SIG-M5 treated with dmso at 0.1 percent for 504 hours (cell line): ENCODE results near the gene EDNRA.

Experiments used
- DNase-seq: peaks from one replicate; lab custom pipeline; 2025; ENCODE audit not compliant: unreplicated experiment; lab: John Stamatoyannopoulos, UW

The EDNRA gene

DNA sequence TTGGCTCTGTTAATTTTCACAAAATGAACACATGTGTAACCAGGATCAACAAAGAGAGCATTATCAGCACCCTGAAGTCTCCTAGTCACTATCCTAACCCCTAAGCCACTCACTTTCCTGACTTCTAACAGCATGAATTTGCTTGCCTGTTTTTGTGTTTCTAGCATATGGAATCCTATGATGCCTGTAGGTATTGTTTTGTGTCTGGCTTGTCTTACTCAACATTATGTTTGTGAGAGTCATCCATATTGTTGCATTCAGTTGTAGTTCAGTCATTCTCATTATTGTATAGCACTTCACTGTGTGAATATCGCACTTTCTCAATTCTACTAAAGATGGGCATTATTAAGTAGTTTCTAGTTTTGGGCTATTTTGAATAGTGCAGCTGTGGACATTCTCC lies 15.6 kb downstream of the EDNRA start:
- DNase-seq: no peak

DNA sequence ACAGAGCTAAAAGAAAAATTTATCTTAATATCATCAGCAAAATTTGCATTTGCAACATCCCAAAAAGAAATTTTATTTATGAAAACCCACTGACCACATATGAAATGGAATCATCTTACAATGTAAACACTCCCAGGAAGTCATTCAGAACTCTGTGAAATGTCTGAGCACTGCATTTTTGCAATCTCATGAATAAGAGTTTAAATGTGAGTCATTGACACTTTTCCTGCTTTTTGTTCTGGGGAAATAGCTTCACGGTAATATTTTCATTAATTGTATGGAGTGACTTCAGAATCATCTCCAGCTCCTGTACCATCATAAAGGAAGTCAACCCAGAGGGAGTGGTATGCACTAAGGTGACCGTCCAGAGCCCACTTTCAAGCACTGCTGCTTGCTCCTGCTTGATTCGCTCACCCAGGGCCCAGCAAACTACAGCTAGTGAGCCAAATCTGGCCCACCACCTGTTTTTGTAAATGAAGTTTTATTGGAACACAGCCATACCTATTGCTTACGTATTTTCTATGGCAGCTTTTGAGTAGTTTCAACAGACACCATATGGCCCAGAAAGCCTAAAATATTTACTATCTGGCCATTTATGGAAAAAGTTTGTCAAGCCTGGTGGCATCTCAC lies 17.2 kb downstream of the EDNRA start:
- DNase-seq: no peak

DNA sequence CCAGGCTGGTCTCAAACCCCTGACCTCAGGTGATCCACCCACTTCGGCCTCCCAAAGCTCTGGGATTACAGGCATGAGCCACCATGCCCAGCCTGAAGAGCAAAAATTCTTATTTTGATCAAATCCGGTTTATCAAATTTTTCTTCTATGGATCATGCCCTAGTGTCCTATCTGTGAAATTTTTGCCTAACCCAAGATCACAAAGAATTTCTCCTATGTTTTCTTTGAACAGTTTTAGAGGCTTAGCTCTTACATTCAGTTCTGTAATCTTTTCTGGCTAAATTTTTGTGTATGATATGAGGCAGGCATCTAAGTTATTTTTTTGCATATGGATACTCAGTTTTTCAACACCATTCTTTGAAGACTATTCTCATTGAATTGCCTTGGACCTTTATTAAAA lies 27.4 kb downstream of the EDNRA start:
- no peak for DNase-seq

DNA sequence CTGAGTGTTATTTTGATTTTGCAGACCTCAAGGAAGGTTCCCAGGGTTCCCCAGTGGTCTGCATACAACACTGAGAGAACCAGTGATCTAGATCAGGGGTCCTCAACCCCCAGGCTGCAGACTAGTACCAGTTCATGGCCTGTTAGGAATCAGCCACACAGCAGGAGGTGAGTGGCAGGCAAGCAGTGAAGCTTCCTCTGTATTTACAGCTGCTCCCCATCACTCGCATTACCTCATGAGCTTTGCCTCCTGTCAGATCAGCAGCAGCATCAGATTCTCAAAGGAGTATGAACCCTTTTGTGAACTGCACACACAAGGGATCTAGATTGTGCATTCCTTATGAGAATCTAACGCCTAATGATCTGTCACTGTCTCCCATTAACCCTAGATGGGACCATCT lies 28.5 kb downstream of the EDNRA start:
- DNase-seq: no peak

DNA sequence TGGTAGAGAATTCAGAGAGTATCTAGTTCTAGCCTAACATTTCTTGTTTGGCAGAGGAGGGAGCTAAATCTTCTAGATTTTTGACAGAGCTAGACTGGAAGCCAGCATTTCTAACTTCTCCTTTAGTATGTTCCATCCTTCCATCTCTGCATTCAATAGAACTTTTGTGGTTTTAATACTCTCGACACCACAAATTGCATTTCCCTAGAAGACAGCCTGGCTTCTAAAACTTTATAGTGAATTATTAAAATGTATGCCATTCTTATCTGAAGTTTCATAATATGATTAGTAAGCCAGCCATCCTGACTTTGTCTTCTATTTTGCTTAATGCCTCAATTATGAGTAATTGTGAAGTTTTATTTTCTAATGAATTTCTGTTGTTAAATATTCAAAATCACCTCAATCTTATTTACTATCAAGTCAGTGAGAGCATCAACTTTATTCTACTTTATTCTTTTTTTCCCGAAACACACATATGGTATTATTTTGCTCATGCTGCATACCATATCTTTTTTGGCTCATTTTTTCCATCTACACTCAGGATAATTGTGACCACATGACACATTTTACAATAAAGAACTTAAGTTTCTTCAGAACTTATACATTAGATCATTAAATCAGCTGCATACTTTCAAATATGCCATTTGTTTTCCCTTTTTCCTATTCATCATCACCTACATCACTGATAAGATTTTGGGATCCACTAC lies 30.2 kb downstream of the EDNRA start:
- DNase-seq: no peak

DNA sequence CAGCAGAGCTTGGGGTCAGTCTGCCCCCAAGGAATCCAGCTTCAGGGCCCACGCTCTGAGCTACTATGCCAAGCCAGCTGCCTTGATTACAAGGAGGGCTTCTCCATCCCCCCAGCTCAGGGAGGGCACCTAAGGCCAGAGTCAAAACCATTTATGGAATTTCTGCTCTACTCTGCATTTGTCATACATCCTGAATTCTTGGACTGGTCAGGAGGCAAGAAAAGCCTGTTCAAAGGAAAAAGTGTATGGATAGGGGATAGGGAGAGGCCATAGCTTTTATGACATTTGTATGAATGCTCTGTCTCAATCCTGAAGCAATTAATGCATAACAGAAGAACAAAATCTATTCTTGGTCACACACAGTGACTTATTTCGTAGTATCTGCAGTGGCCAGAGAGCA lies 32.2 kb downstream of the EDNRA start:
- DNase-seq: no peak

DNA sequence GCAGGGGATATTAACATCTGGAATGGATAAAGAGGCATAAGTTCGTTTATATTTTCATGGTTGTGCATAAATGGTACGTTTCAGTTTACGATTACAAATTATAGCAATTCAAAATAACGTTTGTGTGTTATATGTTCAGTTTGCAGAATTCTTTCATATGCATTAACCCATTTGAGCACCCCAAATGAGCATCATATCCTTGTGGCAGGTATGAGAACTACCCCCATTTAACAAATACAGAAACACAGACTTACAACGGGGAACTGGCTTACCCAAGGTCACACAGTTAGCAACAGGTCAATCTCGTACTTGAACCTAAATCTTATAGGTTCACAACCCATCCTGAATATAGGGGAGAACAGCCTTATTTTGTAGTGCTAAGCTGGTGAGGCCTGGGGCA lies 33.1 kb downstream of the EDNRA start:
- DNase-seq: no peak

DNA sequence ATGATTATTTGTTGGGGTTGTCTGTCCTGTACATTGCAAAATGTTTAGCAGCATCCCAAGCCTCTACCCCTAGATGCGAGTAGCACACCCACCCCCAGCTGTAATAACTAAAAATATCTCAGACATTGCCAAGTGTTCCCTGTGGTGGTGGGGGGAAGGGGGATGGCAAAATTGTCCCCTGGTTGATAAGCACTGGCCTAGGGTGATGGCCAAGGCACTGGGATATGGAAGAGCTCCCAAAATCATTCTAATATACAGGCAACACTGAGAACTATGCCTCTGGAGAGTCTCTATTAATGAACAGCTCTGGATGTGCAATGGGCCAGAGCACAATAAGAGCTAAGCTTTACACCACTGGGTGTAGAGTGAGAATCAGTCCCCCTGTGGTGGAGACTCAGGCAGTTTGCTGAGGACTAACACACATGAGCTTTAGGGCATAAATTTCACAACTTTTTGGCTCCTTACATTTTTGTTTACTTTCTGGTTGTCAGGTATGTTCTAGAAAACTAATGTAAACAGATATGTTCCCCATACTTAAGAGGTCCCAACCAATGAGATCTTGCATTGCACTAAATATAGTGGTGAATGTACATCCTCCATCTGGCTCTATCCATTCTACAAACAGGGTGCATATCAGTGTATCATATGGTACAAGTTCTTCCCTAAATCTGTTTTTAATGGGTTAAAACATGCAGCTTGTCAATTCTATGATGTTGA lies 34.5 kb downstream of the EDNRA start:
- no peak for DNase-seq

DNA sequence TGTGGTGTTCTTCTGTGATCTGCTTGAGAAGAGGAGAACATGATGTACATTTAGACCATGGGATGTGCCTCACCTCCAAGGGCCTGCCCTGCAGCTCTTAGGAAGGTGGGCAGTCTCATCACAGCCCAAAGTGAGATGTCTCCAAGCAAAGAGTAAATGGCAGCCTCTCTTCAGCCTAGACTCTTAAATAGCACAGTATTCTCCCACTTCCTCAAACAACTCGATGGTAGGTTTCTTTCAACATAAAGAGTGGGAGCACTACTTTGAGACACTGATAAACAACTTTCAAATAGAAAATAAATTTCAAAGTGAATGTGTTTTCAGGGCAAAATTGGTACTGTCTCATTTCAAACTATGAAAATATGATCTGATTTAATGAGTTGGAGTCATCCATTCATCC lies 35.2 kb downstream of the EDNRA start:
- DNase-seq: peak; percentile 14

DNA sequence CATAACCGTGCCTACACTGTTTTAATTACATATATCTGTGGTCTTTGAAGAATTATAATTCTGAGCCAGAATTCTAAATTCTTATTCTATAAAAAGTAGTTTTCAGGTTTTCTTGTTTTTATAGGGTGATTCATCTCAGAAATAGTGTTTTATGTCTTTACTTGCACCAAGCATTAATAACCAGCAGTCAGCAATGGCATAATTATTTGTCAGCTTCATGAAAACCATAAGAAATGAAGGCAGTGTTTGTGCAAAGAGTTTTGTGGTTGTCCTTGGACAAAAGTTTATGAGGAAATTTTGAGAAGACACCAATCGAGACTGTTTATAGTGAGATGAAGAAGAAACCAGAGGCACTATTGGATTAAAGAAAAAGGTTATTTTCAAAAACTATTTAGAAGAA lies 37.2 kb downstream of the EDNRA start:
- DNase-seq: no peak

DNA sequence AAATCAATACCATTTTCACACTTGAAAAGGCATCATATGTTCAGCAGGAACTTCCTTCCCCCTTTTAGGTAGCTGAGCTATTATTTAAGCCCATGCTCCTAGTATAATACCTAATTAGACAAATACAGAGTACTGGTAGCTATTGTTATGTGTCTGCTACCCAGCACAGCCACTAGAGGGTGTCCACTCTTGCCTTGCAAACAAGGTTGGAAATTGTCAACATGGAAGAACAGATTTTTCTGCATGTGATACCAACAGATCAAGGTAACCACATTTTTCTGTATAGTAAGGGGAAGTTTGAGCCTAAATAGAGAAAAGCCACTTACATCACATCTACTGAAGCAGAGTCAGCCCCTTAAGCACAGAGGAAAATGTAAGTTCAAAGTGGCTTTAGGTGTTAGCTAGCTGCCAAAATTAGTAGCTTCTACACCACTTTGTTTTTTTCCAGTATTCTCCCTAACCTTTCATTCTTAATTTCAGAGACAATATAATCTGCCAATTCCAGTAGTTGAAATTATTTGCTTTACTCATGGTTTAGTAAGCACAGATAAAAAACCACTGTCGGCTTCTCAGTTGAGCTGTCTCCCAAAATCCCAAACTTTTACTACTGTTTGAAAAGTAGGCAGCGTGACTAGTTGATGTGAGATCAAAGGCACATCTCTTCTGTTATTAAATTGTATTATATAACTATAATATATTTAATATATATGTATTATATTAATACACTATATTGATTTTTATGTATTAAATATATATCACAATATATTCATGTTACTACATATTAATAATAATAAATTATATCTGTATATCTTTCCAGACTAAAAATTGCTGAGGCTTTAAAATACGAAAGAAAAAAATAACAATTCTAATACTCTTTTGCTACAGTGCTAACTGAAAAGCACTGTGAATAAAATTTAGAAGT lies 38.2 kb downstream of the EDNRA start:
- peak; percentile 58 for DNase-seq

DNA sequence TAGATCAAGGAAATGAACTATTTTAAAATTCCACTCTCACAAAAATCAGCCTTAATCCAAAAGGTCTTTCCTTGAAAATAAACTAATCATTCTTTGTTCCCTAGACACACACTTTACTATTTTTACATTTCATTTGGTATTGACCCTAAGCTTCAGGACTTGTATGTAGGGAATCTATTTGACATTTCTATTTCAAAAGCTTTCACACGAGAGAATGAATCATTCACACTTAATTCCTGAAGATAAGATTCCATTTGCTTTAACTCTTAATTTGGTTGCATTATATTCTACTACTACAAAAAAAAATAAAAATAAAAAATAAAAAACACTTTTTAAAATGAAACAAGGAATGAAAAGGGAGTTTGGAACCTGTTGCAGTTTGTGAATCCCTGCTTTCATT lies 43.7 kb downstream of the EDNRA start:
- no peak for DNase-seq

DNA sequence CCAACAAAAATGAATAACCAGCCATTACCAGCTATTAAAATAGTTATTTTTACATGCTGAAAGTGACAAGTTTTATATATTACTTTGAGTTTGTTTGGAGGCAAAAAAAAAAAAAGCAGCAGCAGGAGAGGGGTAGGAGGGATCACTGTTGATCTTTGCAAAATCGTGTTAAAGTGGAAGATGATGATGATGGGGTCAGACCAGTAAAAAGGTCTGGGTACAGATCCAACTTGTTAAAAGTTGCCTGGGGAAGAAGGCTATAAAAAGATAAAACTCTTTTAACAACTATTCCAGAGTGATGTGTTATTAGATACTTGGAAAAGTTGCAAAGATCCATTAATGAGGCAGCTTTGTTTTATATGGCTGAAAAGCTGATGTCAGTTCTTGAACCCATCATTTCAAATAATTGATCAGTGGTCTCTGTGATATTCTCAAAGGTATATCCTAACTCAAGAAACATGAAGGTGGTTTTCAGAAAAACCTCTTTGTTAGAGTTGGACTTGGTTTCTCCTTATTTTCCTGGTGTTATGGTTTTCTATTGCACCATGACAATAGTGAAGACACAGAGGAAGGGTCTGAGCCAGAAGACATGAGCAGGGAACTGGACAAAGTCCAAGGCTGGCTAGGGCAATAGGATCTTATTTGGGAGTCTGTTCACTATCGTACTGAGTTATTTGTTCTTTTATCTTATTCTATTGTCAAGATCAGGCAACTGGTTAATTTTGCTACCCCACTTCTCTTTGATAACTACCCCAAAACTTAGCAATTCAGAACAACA lies 44.8 kb downstream of the EDNRA start:
- no peak for DNase-seq

DNA sequence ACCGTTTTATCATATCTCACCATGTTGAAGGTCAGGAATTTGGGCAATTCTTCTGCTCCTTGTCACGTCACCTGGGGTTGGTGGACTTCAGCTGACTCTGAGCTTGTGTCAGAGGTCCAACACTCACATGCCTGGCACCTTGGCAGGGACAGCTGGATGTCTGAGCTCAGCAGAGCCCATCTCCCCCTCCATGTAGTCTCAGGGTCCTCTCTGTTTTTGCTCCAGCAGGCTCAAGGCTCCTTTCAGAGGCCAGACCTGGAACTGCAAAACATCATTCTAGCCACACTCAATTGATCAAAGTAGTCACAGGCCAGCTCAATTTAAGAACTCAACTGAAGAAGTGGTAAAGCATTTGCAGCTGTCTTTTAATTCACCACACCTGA lies 45.4 kb downstream of the EDNRA start:
- DNase-seq: no peak

DNA sequence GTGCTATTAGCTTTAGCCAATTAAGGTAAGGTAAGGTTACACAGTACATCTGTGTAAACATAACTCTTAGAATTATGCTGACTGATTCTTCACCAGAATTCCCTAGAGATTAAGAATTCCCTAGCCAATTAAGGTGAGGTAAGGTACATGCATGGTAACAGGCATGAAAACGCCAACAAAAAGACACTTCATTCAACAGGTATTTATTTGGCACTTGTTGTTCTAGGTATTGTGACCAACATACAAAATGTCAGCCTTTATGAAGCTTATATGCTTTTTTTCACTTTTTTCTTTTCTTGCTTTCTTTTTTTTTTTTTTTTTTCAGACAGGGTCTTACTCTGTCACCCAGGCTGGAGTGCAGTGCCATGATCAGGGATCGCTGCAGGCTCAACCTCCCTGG lies 47.2 kb downstream of the EDNRA start:
- DNase-seq: no peak

DNA sequence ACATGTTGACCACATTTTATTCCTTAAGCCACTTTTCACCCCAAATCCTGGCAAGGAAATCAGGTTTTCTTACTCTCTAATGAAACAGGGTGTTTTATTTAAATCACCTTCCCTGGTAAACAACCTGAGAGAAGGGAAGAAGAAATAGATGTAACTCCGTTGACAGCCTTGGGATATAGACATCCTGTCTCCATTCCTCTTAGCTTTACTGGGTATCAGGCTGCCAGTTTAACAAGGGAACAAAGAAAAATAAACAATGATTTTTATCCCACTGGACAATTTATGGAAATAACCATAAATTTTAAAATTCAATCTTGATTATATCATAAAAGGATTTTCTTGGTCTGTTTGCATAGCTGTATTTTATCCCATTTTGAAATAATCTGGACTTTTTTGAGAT lies 49.2 kb downstream of the EDNRA start:
- DNase-seq: no peak

DNA sequence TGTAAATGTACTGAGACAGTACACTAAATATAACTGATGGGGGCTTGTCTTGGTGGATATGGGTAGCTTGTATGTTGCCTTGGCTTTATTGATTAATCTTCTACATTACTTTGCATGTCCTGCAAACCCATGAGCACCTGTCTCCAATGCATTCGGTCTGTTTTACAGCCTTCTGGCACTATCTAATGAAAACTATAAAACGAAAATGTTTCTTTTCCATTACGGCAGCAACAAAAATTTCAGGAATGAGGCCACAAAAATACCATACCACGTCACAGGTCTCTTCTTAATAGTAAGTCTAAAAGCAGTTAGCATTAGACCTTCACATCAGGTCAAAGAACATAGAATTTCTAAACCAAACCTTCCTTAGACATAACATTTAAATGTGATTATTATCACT lies 49.8 kb downstream of the EDNRA start:
- no peak for DNase-seq

DNA sequence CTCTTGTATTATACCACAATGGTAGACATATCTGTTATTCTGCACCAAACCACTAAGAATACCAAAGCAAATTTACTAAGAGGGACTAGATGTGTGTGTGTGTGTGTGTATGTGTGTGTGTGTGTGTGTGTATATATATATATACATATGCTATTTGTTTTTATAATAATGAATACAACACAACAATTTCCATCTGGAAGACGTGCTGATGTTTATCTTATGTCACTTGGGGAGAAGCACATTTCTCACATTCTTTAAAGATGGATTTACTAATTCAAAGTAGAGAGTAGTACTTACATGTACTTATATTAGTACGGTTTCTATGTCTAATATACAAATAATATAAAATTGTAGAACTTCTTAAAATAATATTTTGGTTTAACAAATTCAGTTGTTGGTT lies 52.0 kb downstream of the EDNRA start:
- no peak for DNase-seq

DNA sequence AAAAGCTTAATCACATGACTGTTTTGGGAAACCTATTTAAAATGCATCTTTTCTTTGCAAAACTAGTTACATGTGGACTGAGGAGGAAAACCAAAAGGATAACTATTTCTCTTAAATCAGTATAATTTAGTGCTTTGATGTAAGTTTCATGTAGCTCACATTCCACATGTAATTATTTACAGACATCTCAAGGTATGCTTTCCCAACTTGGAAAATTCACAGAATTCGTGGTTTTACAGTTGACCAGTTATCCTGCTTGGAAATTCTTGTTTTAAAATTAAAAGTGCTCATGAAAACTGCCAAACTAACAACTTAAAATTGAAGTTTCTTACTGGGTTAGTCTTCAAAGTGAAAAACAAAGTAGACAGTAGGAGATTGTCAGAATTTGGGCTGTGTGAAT lies 52.4 kb downstream of the EDNRA start:
- no peak for DNase-seq

DNA sequence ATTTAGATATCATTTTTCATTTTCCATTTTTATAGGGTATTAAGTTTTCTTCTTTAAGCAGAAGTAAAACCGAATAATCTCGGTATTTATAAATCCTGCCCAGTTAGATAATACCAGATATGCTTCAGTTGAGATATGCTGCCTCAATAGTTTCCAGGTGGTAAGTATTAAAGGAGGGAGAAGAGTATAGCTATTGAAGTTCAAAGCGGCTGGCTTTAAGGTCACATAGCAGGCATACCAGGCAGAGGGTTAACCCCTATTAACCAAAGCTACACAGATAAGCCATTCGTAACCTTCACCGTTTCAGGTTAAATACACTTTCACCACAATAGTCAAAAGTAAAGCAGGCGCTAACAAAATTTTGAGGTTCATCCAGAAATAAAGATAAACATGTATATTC lies 54.2 kb downstream of the EDNRA start:
- DNase-seq: no peak

DNA sequence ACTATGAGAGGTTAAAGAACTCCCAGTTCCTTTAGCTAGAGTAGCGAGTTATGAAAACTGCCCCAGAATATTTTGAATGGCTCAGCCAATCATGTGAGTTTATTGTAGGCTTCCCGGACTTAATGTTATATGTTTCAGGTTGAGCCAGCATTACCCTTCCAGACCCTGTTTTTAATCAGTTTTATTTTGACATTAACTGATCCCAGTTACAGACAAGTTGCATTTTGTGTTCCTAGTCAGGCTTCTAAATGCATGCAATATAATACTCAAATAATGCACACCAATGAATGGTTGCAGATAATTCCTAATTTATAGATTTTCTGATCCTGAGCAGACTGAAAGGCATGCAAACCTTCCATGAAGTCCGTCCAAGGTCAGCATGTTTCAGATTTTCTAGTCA lies 57.8 kb downstream of the EDNRA start:
- DNase-seq: no peak
